Measurements from ENCODE around the gene FLG2. TPM values are rescaled to one million over a fixed set of nuclear protein-coding genes. Genes with fewer than 3 reads are reported as not detected.

FLG2 gene
- total RNA-seq, 1 experiment from 2014 or later: not detected

DNA sequence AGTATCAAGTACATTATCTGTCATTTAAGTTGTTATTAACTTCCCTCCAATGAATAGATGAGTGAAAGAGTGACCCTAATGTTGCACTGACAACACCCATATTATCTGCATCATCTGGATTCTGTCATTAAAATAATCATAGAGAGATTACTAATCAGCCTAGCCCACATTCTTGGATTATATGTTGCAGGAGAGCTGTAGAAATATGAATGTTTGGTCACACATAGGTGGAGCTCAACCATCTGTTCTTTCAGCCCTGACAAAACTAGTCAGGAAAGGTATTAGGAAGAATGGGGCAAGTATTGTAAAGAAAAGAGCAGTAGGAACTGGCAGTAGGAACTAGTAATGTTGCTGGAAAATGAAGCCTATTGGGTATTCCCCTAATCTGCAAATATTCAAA lies 15.4 kb downstream of the FLG2 start (continued):
- TF ChIP-seq ESRRA (CRISPR knock-in tag; IDR thresholded peaks at IDR 0.05; ENCODE audit: borderline replicate concordance) (no peak), FOXJ3 (CRISPR knock-in tag; IDR thresholded peaks at IDR 0.05; ENCODE audit: borderline replicate concordance) (no peak), NR3C1 (CRISPR knock-in tag; conservative IDR thresholded peaks at IDR 0.05; ENCODE audit: low read depth) (no peak), NR2C2 (CRISPR knock-in tag; IDR thresholded peaks at IDR 0.05) (no peak), IRF2 (CRISPR knock-in tag; IDR thresholded peaks at IDR 0.05; ENCODE audit: borderline replicate concordance, low read depth) (no peak), TEAD1 (CRISPR knock-in tag; IDR thresholded peaks at IDR 0.05) (no peak), ZNF423 (CRISPR knock-in tag; IDR thresholded peaks at IDR 0.05) (no peak), TEAD4 (CRISPR knock-in tag; IDR thresholded peaks at IDR 0.05) (no peak), ZNF138 (CRISPR knock-in tag; conservative IDR thresholded peaks at IDR 0.05) (no peak), OVOL2 (CRISPR knock-in tag; IDR thresholded peaks at IDR 0.05; ENCODE audit: borderline replicate concordance) (no peak)
- TF ChIP-seq, protein P1, sequence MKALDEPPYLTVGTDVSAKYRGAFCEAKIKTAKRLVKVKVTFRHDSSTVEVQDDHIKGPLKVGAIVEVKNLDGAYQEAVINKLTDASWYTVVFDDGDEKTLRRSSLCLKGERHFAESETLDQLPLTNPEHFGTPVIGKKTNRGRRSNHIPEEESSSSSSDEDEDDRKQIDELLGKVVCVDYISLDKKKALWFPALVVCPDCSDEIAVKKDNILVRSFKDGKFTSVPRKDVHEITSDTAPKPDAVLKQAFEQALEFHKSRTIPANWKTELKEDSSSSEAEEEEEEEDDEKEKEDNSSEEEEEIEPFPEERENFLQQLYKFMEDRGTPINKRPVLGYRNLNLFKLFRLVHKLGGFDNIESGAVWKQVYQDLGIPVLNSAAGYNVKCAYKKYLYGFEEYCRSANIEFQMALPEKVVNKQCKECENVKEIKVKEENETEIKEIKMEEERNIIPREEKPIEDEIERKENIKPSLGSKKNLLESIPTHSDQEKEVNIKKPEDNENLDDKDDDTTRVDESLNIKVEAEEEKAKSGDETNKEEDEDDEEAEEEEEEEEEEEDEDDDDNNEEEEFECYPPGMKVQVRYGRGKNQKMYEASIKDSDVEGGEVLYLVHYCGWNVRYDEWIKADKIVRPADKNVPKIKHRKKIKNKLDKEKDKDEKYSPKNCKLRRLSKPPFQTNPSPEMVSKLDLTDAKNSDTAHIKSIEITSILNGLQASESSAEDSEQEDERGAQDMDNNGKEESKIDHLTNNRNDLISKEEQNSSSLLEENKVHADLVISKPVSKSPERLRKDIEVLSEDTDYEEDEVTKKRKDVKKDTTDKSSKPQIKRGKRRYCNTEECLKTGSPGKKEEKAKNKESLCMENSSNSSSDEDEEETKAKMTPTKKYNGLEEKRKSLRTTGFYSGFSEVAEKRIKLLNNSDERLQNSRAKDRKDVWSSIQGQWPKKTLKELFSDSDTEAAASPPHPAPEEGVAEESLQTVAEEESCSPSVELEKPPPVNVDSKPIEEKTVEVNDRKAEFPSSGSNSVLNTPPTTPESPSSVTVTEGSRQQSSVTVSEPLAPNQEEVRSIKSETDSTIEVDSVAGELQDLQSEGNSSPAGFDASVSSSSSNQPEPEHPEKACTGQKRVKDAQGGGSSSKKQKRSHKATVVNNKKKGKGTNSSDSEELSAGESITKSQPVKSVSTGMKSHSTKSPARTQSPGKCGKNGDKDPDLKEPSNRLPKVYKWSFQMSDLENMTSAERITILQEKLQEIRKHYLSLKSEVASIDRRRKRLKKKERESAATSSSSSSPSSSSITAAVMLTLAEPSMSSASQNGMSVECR (CRISPR knock-in tag; IDR thresholded peaks at IDR 0.05; ENCODE audit: borderline replicate concordance): no peak

DNA sequence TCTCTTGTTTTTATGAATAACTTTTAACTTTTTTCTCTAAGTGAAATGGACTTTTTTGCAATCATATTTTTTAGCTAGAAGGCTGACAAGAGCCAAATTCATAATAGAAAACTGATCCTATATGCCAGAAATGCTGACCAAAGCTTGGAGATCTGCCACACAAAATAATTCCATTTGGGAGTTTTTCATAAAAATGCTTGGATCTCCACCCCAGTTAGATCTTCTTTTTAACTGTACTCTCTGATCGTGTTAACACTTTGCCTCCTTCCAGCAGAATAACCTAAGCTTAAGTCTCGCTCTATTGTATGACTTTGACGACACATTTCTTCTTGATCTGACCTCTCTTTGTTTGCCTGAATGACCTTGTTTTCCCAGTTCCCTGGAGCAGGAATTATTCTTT lies 16.8 kb downstream of the FLG2 start:
- ChIA-PET CTCF (no interaction called here), POLR2A (no interaction called here)
- peaks cover 72% of the 10 kb centered on the region for H3K9me3 Mint-ChIP-seq
- peaks cover 6% of the 10 kb centered on the region; the same call in 1 of the 2 replicates for H3K27me3 Mint-ChIP-seq (ENCODE audit: low read depth)
- H3K27ac Mint-ChIP-seq: no peak overlapping the region
- H3K36me3 Mint-ChIP-seq: peaks cover 59% of the 10 kb centered on the region
- DNase-seq (ENCODE audit: low spot score): no peak
- H3K4me3 Mint-ChIP-seq: no peak overlapping the region
- ATAC-seq: no peak
- no peaks in the 10 kb centered on the region for H3K4me1 Mint-ChIP-seq
- TF ChIP-seq SOX15 (CRISPR knock-in tag; IDR thresholded peaks at IDR 0.05) (no peak), ZNF138 (CRISPR knock-in tag; conservative IDR thresholded peaks at IDR 0.05) (no peak), GABPB1 (CRISPR knock-in tag; IDR thresholded peaks at IDR 0.05) (no peak), CREM (CRISPR knock-in tag; IDR thresholded peaks at IDR 0.05) (no peak), FOXK1 (CRISPR knock-in tag; IDR thresholded peaks at IDR 0.05) (no peak), TP53 (CRISPR knock-in tag; IDR thresholded peaks at IDR 0.05) (no peak), ZNF416 (CRISPR knock-in tag; IDR thresholded peaks at IDR 0.05) (no peak), NR3C1 (CRISPR knock-in tag; conservative IDR thresholded peaks at IDR 0.05; ENCODE audit: low read depth) (no peak), PRRX2 (CRISPR knock-in tag; IDR thresholded peaks at IDR 0.05) (no peak)
- TF ChIP-seq, protein P2, sequence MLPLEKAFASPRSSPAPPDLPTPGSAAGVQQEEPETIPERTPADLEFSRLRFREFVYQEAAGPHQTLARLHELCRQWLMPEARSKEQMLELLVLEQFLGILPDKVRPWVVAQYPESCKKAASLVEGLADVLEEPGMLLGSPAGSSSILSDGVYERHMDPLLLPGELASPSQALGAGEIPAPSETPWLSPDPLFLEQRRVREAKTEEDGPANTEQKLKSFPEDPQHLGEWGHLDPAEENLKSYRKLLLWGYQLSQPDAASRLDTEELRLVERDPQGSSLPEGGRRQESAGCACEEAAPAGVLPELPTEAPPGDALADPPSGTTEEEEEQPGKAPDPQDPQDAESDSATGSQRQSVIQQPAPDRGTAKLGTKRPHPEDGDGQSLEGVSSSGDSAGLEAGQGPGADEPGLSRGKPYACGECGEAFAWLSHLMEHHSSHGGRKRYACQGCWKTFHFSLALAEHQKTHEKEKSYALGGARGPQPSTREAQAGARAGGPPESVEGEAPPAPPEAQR (CRISPR knock-in tag; IDR thresholded peaks at IDR 0.05): no peak
- TF ChIP-seq, protein P3, sequence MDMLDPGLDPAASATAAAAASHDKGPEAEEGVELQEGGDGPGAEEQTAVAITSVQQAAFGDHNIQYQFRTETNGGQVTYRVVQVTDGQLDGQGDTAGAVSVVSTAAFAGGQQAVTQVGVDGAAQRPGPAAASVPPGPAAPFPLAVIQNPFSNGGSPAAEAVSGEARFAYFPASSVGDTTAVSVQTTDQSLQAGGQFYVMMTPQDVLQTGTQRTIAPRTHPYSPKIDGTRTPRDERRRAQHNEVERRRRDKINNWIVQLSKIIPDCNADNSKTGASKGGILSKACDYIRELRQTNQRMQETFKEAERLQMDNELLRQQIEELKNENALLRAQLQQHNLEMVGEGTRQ (CRISPR knock-in tag; IDR thresholded peaks at IDR 0.05): no peak
- TF ChIP-seq, protein P4, sequence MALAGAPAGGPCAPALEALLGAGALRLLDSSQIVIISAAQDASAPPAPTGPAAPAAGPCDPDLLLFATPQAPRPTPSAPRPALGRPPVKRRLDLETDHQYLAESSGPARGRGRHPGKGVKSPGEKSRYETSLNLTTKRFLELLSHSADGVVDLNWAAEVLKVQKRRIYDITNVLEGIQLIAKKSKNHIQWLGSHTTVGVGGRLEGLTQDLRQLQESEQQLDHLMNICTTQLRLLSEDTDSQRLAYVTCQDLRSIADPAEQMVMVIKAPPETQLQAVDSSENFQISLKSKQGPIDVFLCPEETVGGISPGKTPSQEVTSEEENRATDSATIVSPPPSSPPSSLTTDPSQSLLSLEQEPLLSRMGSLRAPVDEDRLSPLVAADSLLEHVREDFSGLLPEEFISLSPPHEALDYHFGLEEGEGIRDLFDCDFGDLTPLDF (CRISPR knock-in tag; IDR thresholded peaks at IDR 0.05): no peak
- TF ChIP-seq, protein P5, sequence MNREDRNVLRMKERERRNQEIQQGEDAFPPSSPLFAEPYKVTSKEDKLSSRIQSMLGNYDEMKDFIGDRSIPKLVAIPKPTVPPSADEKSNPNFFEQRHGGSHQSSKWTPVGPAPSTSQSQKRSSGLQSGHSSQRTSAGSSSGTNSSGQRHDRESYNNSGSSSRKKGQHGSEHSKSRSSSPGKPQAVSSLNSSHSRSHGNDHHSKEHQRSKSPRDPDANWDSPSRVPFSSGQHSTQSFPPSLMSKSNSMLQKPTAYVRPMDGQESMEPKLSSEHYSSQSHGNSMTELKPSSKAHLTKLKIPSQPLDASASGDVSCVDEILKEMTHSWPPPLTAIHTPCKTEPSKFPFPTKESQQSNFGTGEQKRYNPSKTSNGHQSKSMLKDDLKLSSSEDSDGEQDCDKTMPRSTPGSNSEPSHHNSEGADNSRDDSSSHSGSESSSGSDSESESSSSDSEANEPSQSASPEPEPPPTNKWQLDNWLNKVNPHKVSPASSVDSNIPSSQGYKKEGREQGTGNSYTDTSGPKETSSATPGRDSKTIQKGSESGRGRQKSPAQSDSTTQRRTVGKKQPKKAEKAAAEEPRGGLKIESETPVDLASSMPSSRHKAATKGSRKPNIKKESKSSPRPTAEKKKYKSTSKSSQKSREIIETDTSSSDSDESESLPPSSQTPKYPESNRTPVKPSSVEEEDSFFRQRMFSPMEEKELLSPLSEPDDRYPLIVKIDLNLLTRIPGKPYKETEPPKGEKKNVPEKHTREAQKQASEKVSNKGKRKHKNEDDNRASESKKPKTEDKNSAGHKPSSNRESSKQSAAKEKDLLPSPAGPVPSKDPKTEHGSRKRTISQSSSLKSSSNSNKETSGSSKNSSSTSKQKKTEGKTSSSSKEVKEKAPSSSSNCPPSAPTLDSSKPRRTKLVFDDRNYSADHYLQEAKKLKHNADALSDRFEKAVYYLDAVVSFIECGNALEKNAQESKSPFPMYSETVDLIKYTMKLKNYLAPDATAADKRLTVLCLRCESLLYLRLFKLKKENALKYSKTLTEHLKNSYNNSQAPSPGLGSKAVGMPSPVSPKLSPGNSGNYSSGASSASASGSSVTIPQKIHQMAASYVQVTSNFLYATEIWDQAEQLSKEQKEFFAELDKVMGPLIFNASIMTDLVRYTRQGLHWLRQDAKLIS (CRISPR knock-in tag; IDR thresholded peaks at IDR 0.05; ENCODE audit: borderline replicate concordance): no peak
- TF ChIP-seq, protein P6, sequence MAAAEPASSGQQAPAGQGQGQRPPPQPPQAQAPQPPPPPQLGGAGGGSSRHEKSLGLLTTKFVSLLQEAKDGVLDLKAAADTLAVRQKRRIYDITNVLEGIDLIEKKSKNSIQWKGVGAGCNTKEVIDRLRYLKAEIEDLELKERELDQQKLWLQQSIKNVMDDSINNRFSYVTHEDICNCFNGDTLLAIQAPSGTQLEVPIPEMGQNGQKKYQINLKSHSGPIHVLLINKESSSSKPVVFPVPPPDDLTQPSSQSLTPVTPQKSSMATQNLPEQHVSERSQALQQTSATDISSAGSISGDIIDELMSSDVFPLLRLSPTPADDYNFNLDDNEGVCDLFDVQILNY (CRISPR knock-in tag; IDR thresholded peaks at IDR 0.05): no peak
